Purkinje cell (primary cell): ENCODE data around the gene ADGRG2. TPM values are rescaled to one million over a fixed set of nuclear protein-coding genes. Genes with fewer than 3 reads are reported as not detected.

ENCODE experiments used
- polyA plus RNA-seq: library from polyadenylated mRNA; unstranded; fragments of >200 nt; fragmentation: Nextera tagmentation; gene quantifications from 2 replicates; pipeline ENCODE4 v1.2.1, GENCODE V29; 2014

The ADGRG2 gene, protein sequence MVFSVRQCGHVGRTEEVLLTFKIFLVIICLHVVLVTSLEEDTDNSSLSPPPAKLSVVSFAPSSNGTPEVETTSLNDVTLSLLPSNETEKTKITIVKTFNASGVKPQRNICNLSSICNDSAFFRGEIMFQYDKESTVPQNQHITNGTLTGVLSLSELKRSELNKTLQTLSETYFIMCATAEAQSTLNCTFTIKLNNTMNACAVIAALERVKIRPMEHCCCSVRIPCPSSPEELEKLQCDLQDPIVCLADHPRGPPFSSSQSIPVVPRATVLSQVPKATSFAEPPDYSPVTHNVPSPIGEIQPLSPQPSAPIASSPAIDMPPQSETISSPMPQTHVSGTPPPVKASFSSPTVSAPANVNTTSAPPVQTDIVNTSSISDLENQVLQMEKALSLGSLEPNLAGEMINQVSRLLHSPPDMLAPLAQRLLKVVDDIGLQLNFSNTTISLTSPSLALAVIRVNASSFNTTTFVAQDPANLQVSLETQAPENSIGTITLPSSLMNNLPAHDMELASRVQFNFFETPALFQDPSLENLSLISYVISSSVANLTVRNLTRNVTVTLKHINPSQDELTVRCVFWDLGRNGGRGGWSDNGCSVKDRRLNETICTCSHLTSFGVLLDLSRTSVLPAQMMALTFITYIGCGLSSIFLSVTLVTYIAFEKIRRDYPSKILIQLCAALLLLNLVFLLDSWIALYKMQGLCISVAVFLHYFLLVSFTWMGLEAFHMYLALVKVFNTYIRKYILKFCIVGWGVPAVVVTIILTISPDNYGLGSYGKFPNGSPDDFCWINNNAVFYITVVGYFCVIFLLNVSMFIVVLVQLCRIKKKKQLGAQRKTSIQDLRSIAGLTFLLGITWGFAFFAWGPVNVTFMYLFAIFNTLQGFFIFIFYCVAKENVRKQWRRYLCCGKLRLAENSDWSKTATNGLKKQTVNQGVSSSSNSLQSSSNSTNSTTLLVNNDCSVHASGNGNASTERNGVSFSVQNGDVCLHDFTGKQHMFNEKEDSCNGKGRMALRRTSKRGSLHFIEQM
- polyA plus RNA-seq: not detected in 2 replicates

DNA sequence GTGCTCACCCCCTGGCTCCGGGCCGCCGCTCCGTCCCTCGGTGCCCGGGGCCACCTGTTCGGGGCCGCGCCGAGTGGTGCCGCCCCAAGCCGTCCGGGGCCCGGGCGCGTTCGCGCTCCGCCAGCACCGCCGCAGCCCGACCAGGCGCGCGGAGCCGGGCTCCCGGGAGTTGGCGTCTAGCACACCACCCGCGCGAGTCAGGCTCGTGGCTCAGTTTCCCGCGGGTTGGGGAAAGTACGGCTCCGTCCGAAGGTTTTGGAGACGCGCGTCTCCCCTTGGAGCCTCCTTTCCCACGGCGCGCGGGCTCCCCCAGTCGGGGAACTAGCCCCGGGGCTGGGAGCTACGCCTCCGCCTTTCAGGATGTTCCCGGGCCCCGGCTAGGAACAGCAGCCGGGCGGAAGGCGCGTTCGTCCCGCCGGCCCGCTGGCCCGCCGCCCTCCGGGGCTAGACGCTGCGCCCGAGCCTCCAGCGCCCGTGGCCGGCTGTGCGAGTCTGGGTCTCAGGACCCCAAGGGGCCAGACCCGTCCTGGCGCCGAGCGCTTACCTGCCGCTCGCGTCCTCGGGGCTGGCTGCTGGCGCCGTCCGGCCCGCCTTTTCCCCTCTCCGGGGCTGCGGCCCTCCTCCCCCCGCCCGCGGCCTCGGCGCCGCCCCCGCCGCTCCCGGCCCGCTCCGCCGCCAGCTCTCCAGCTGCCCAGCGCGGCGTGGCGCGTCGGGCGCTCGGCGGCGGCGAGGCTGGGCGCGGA, at the start of gene ADGRG2:
TSS of gene ADGRG2 (minus strand) at position 571 of the 743 bp plus-strand sequence. CDS start 53,634 bp downstream, outside the sequence.

DNA sequence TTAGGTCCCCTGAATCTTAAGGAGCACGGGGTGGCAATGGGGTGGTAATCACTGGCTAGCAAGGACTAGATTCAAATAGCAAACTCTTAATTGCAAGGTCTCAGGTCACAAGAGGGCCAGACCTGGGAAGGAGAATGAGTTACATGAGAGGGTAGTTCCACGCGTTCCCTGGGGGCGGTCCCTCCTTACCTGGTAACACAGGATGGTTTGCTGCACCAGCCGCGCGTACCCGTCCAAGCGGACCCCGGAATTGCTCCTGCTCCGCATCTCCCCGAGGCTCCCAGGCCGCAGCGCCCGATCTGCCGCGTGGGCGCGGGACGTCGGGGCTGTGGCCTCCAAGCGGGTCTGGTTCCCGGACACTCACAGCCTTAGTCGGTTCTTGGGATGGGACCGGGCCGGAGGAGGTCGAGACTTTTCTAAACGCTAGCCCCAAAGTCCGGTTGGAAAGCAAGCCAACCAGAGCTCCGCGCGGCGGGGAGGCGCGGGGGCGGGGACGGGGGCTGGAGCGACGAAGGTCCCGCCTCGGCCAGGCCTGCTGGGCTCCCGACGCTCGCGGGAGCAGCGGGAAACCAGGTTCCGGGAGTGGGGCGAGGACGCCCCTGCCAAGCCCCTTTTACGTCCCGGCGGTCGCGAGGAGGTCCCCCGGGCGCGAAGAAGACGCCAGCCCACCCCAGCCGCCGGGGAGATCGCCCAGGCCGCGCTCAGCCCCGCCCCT, 138.4 kb downstream of the ADGRG2 start, which contains the start of gene PHKA2:
TSS of gene PHKA2 (minus strand) at position 449 of the 715 bp plus-strand sequence. CDS start at position 267, 182 bp downstream.

Other genes starting within 250 kb of the ADGRG2 start
- gene PHKA2, start 138.4 kb downstream of the ADGRG2 start, polyA plus RNA-seq: 1.4 and 5.8 TPM in 2 replicates
- 266 and 363 TPM in 2 replicates for gene PDHA1, start 221.5 kb upstream of the ADGRG2 start, polyA plus RNA-seq